ENCODE measurements around the gene OTULIN.

- no peak for TF ChIP-seq EZH2 (IDR thresholded peaks at IDR 0.05; ENCODE audit: insufficient read depth, poor library complexity, severe bottlenecking)
- TF ChIP-seq EZH2phosphoT487 (IDR thresholded peaks at IDR 0.05; ENCODE audit: insufficient read depth, low read depth): no peak
These were observed 41.0 kb downstream of the OTULIN start for GRCh38 chr5:14705556-14705955.

Data from GM23248 (cell line).